Lung (tissue), 12 donors: Measurements from ENCODE around the gene MDN1. TPM values are rescaled to one million over a fixed set of nuclear protein-coding genes. Genes with fewer than 3 reads are reported as not detected.
"Not testable (repeated sequence)": the region's sequence is repeated elsewhere in the genome, so short reads cannot be mapped to it uniquely, and the experiment has no call there.

Experiments used
- ATAC-seq: fragments of 200-7000 bp; cut with Tn5 transposase; one replicate; pipeline ENCODE4 v1.9.1; 2020; ENCODE audit warnings: moderate number of reproducible peaks; ENCODE audit not compliant: insufficient read depth, low FRiP score
- DNase-seq, 3 donors: peaks; one replicate each; pipeline ENCODE4 v3.0.0-alpha.2; 2013 to 2017
- H3K27ac ChIP-seq, 2 donors: one replicate each; pipeline ENCODE4 v1.5.1; 2013; ENCODE audit warnings: mild to moderate bottlenecking in 2 of 2, moderate library complexity in 2 of 2, control low read depth in 1 of 2, inconsistent platforms in 1 of 2, low read depth in 1 of 2, low read length in 1 of 2
- H3K27me3 ChIP-seq, 3 donors: one replicate each; pipeline ENCODE4 v1.5.1; 2013; ENCODE audit warnings: low read length in 2 of 3; ENCODE audit not compliant: control insufficient read depth in 3 of 3, insufficient read depth in 3 of 3
- H3K36me3 ChIP-seq, 4 donors: one replicate each; pipeline ENCODE4 v1.5.1; 2013; ENCODE audit warnings: low read length in 4 of 4, mild to moderate bottlenecking in 1 of 4, moderate library complexity in 1 of 4; ENCODE audit not compliant: control insufficient read depth in 4 of 4, insufficient read depth in 4 of 4
- H3K4me1 ChIP-seq, 5 donors: one replicate each; pipeline ENCODE4 v1.5.1; 2013; ENCODE audit warnings: low read length in 5 of 5, mild to moderate bottlenecking in 2 of 5, moderate library complexity in 1 of 5; ENCODE audit not compliant: control insufficient read depth in 5 of 5, insufficient read depth in 5 of 5
- H3K4me3 ChIP-seq: one replicate; pipeline ENCODE4 v1.5.1; 2013; ENCODE audit warnings: mild to moderate bottlenecking, control low read depth, moderate library complexity
- H3K9ac ChIP-seq, 2 donors: one replicate each; pipeline ENCODE4 v1.5.1; 2013; ENCODE audit warnings: low read length in 2 of 2, control low read depth in 1 of 2; ENCODE audit not compliant: insufficient read depth in 1 of 2
- H3K9me3 ChIP-seq, 4 donors: one replicate each; pipeline ENCODE4 v1.5.1; 2013; ENCODE audit warnings: low read length in 3 of 4, mild to moderate bottlenecking in 1 of 4, moderate library complexity in 1 of 4; ENCODE audit not compliant: control insufficient read depth in 4 of 4, insufficient read depth in 3 of 4
- CTCF ChIP-seq: IDR thresholded peaks from 2 replicates; pipeline ENCODE4 v1.5.1; 2012; ENCODE audit warnings: mild to moderate bottlenecking; ENCODE audit errors: control extremely low read depth, extremely low read depth
- WGBS, 2 donors: extraction: QIAGEN DNeasy Blood & Tissue Kit; methylation state at CpG; one replicate each; pipeline ENCODE4 v1.1.7; 2013; 5-methylcytosine and 5-hydroxymethylcytosine counted together
- polyA plus RNA-seq, 2 donors: library from polyadenylated mRNA; stranded (reverse); fragments of 200-250 nt; gene quantifications; one replicate each; pipeline ENCODE4 v1.2.1, GENCODE V29; 2013
- total RNA-seq, 2 donors: library from RNA; depleted of rRNA in 1 of 2; stranded (reverse); fragments of >200 nt in 1 of 2; gene quantifications; one replicate each; pipeline ENCODE4 v1.2.1, GENCODE V29; 2014 to 2021
- donor health status: control.
- donor health status: control.
- donor health status: Bipolar disorder and iron deficiency.
- donor health status: healthy.
- donor health status: DM: yes; HTN: yes; CAD: no.

The MDN1 gene
- total and polyA plus RNA-seq, 4 donors = 7.6 to 33.8 (median 31.7) TPM

- Histone ChIP-seq H3K4me1 (peaks cover 5 to 13% (median 9%) of the 10 kb centered on the region in 5 donors), H3K4me3 (peak overlapping the region; percentile 83), H3K9me3 (no peaks in the 10 kb centered on the region), H3K9ac (peak overlapping the region; percentile 87 to 89), H3K27me3 (no peaks in the 10 kb centered on the region), H3K36me3 (no peaks in the 10 kb centered on the region), H3K27ac (peak overlapping the region; percentile 78 to 94)
- ATAC-seq (peak; percentile 32), DNase-seq (peak in 2 of 3 donors; percentile 42 to 59)
- TF ChIP-seq CTCF = no peak
- 0% methylated on average over 14 of the region's 14 CpGs for WGBS, 2 donors
Measured at GRCh38 chr6:89818977-89819335, 638 bp downstream of the MDN1 start.

GRCh38 chr6:89817481-89817880, 2.1 kb downstream of the MDN1 start:
- Histone ChIP-seq H3K9ac (no peak overlapping the region), H3K27ac (no peak overlapping the region), H3K36me3 (no peaks in the 10 kb centered on the region), H3K4me3 (no peak overlapping the region), H3K9me3 (no peaks in the 10 kb centered on the region), H3K4me1 (peaks cover 5 to 13% (median 9%) of the 10 kb centered on the region in 5 donors), H3K27me3 (no peaks in the 10 kb centered on the region)
- ATAC-seq = no peak
- no peak for TF ChIP-seq CTCF
- 69 to 74% methylated on average over 3 of the region's 3 CpGs for WGBS, 2 donors
- DNase-seq = no peak

- not testable (repeated sequence) for H3K4me3 ChIP-seq, ATAC-seq, H3K4me1 ChIP-seq, DNase-seq, H3K36me3 ChIP-seq, H3K9ac ChIP-seq, H3K9me3 ChIP-seq, H3K27me3 ChIP-seq, H3K27ac ChIP-seq
- 92 to 100% methylated on average over 3 of the region's 3 CpGs for WGBS, 2 donors
Measured at GRCh38 chr6:89813422-89813821, 6.2 kb downstream of the MDN1 start.

GRCh38 chr6:89807581-89807980, 12.0 kb downstream of the MDN1 start:
- no peak for ATAC-seq
- WGBS, 2 donors = 96 to 97% methylated on average over 3 of the region's 3 CpGs
- no peak overlapping the region for H3K27ac ChIP-seq
- H3K9me3 ChIP-seq = no peaks in the 10 kb centered on the region
- no peaks in the 10 kb centered on the region for H3K4me1 ChIP-seq
- no peak overlapping the region for H3K4me3 ChIP-seq
- H3K27me3 ChIP-seq = no peaks in the 10 kb centered on the region
- TF ChIP-seq CTCF = no peak
- H3K9ac ChIP-seq = no peak overlapping the region
- no peak for DNase-seq
- H3K36me3 ChIP-seq = peaks cover 0 to 2% (median 0%) of the 10 kb centered on the region in 4 donors
